ENCODE data around the gene TTLL8. TPM values are rescaled to one million over a fixed set of nuclear protein-coding genes. Genes with fewer than 3 reads are reported as not detected.

TTLL8 gene
- total and polyA plus RNA-seq, 4 donors, result not detected

DNA sequence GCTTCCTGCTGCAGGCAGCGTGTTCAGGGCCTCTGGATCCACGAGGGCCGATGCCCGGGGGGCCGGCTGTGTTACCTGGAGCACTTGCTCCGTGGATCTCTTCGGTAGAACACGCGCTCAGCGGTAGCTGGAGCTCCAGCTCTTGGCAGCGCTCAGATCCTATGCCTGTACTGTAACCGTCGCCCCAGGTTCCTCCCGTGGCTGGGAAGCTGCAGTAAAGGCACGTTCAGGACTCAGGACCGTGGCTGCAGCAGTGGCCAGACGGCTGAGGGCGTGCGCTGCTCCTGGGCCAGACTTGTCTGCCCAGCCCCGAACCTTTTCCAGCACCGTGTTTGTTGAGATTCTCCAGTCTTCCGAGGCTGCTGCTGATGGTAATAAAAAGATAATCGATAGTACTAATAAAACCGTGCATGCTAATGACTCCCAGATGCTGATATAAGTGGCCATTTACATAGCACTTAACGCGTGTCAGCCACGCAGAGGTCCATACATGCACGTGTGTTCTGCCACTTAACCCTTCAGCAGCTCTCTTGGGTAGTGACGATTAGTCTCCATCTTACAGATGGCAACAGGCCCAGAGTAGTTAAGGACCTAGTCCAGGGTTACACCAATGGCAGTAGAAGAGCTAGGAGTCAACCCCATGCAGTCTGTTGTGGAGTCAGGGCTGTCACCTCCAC lies 33.1 kb upstream of the TTLL8 start:
- no peak overlapping the region for H3K4me3 ChIP-seq (ENCODE audit: low read depth in 1 of 3, low read length in 3 of 3)
- H3K27ac ChIP-seq (ENCODE audit: low read depth in 1 of 2, low read length in 2 of 2), result no peak overlapping the region
- no peaks in the 10 kb centered on the region for H3K27me3 ChIP-seq (ENCODE audit: control insufficient read depth in 4 of 4, insufficient read depth in 4 of 4, low read length in 3 of 4)
- H3K4me1 ChIP-seq (ENCODE audit: control insufficient read depth in 4 of 4, insufficient read depth in 4 of 4, low read length in 3 of 4), result no peaks in the 10 kb centered on the region
- WGBS, result 85% methylated on average over 29 of the region's 29 CpGs
- no peak for TF ChIP-seq JUND (IDR thresholded peaks at IDR 0.05)
- TF ChIP-seq GABPA (IDR thresholded peaks at IDR 0.05 in 1 of 2, conservative IDR thresholded peaks at IDR 0.05 in 1 of 2), result no peak
- no peak for TF ChIP-seq FOXA1 (IDR thresholded peaks at IDR 0.05)
- TF ChIP-seq HNF4G (IDR thresholded peaks at IDR 0.05), result no peak
- no peak for TF ChIP-seq RAD21 (IDR thresholded peaks at IDR 0.05)
- TF ChIP-seq FOXA2 (IDR thresholded peaks at IDR 0.05), result no peak
- TF ChIP-seq, protein P1, sequence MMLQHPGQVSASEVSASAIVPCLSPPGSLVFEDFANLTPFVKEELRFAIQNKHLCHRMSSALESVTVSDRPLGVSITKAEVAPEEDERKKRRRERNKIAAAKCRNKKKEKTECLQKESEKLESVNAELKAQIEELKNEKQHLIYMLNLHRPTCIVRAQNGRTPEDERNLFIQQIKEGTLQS (IDR thresholded peaks at IDR 0.05), result no peak
- TF ChIP-seq SP1 (IDR thresholded peaks at IDR 0.05), result no peak
- TF ChIP-seq NR2F2 (IDR thresholded peaks at IDR 0.05), result no peak
- TF ChIP-seq, protein P2, sequence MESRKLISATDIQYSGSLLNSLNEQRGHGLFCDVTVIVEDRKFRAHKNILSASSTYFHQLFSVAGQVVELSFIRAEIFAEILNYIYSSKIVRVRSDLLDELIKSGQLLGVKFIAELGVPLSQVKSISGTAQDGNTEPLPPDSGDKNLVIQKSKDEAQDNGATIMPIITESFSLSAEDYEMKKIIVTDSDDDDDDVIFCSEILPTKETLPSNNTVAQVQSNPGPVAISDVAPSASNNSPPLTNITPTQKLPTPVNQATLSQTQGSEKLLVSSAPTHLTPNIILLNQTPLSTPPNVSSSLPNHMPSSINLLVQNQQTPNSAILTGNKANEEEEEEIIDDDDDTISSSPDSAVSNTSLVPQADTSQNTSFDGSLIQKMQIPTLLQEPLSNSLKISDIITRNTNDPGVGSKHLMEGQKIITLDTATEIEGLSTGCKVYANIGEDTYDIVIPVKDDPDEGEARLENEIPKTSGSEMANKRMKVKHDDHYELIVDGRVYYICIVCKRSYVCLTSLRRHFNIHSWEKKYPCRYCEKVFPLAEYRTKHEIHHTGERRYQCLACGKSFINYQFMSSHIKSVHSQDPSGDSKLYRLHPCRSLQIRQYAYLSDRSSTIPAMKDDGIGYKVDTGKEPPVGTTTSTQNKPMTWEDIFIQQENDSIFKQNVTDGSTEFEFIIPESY (IDR thresholded peaks at IDR 0.05), result no peak
- no peak for TF ChIP-seq RXRA (IDR thresholded peaks at IDR 0.05)
- no peak for TF ChIP-seq HNF4A (conservative IDR thresholded peaks at IDR 0.05)
- TF ChIP-seq, protein P3, sequence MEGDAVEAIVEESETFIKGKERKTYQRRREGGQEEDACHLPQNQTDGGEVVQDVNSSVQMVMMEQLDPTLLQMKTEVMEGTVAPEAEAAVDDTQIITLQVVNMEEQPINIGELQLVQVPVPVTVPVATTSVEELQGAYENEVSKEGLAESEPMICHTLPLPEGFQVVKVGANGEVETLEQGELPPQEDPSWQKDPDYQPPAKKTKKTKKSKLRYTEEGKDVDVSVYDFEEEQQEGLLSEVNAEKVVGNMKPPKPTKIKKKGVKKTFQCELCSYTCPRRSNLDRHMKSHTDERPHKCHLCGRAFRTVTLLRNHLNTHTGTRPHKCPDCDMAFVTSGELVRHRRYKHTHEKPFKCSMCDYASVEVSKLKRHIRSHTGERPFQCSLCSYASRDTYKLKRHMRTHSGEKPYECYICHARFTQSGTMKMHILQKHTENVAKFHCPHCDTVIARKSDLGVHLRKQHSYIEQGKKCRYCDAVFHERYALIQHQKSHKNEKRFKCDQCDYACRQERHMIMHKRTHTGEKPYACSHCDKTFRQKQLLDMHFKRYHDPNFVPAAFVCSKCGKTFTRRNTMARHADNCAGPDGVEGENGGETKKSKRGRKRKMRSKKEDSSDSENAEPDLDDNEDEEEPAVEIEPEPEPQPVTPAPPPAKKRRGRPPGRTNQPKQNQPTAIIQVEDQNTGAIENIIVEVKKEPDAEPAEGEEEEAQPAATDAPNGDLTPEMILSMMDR (IDR thresholded peaks at IDR 0.05; ENCODE audit: low read depth, low read length, missing input control), result no peak
- TF ChIP-seq EGR1 (IDR thresholded peaks at IDR 0.05; ENCODE audit: low read depth in 2 of 2), result no peak
- no peak overlapping the region for H3K9ac ChIP-seq (ENCODE audit: low read depth in 1 of 2, low read length in 2 of 2)
- no peaks in the 10 kb centered on the region for H3K9me3 ChIP-seq (ENCODE audit: control insufficient read depth in 4 of 4, low read length in 3 of 4)
- no peak for DNase-seq (ENCODE audit: low spot score)
- H3K36me3 ChIP-seq (ENCODE audit: control insufficient read depth in 4 of 4, insufficient read depth in 3 of 4, low read depth in 1 of 4, low read length in 3 of 4), result no peaks in the 10 kb centered on the region

DNA sequence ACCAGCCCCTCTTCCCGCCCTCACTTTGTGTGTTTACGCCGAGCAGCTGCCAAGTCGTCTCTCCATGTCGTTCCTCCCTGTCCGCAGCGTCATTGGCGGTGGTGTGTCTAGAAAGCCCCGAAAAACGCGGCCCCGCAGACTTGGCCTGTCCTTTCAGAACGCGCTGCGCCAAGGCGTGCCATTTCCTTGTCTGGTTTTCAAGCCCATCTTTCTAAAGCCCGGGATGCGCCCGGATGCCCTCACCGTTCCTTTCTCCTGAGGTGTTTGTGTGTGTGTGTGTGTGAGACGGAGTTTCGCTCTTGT lies 32.3 kb upstream of the TTLL8 start:
- no peaks in the 10 kb centered on the region for H3K4me1 ChIP-seq (ENCODE audit: control insufficient read depth in 4 of 4, insufficient read depth in 4 of 4, low read length in 3 of 4)
- no peak overlapping the region for H3K9ac ChIP-seq (ENCODE audit: low read depth in 1 of 2, low read length in 2 of 2)
- no peak overlapping the region for H3K4me3 ChIP-seq (ENCODE audit: low read depth in 1 of 3, low read length in 3 of 3)
- no peak overlapping the region for H3K27ac ChIP-seq (ENCODE audit: low read depth in 1 of 2, low read length in 2 of 2)
- TF ChIP-seq, protein P1 (IDR thresholded peaks at IDR 0.05), result no peak
- TF ChIP-seq HNF4A (conservative IDR thresholded peaks at IDR 0.05), result no peak
- no peak for TF ChIP-seq RAD21 (IDR thresholded peaks at IDR 0.05)
- TF ChIP-seq, protein P4, sequence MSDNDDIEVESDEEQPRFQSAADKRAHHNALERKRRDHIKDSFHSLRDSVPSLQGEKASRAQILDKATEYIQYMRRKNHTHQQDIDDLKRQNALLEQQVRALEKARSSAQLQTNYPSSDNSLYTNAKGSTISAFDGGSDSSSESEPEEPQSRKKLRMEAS (IDR thresholded peaks at IDR 0.05), result no peak
- no peak for TF ChIP-seq RXRA (IDR thresholded peaks at IDR 0.05)
- TF ChIP-seq, protein P5, sequence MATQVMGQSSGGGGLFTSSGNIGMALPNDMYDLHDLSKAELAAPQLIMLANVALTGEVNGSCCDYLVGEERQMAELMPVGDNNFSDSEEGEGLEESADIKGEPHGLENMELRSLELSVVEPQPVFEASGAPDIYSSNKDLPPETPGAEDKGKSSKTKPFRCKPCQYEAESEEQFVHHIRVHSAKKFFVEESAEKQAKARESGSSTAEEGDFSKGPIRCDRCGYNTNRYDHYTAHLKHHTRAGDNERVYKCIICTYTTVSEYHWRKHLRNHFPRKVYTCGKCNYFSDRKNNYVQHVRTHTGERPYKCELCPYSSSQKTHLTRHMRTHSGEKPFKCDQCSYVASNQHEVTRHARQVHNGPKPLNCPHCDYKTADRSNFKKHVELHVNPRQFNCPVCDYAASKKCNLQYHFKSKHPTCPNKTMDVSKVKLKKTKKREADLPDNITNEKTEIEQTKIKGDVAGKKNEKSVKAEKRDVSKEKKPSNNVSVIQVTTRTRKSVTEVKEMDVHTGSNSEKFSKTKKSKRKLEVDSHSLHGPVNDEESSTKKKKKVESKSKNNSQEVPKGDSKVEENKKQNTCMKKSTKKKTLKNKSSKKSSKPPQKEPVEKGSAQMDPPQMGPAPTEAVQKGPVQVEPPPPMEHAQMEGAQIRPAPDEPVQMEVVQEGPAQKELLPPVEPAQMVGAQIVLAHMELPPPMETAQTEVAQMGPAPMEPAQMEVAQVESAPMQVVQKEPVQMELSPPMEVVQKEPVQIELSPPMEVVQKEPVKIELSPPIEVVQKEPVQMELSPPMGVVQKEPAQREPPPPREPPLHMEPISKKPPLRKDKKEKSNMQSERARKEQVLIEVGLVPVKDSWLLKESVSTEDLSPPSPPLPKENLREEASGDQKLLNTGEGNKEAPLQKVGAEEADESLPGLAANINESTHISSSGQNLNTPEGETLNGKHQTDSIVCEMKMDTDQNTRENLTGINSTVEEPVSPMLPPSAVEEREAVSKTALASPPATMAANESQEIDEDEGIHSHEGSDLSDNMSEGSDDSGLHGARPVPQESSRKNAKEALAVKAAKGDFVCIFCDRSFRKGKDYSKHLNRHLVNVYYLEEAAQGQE (IDR thresholded peaks at IDR 0.05), result no peak
- TF ChIP-seq, protein P2 (IDR thresholded peaks at IDR 0.05), result no peak
- no peak for TF ChIP-seq YY1 (IDR thresholded peaks at IDR 0.05)
- TF ChIP-seq, protein P3 (IDR thresholded peaks at IDR 0.05; ENCODE audit: low read depth, low read length, missing input control), result no peak
- no peak for TF ChIP-seq JUND (IDR thresholded peaks at IDR 0.05)
- TF ChIP-seq FOXA1 (IDR thresholded peaks at IDR 0.05), result no peak
- no peak for TF ChIP-seq NR2F2 (IDR thresholded peaks at IDR 0.05)
- TF ChIP-seq GABPA (IDR thresholded peaks at IDR 0.05 in 1 of 2, conservative IDR thresholded peaks at IDR 0.05 in 1 of 2), result no peak
- no peak for TF ChIP-seq SP1 (IDR thresholded peaks at IDR 0.05)
- no peak for TF ChIP-seq TAF1 (conservative IDR thresholded peaks at IDR 0.05)
- no peaks in the 10 kb centered on the region for H3K36me3 ChIP-seq (ENCODE audit: control insufficient read depth in 4 of 4, insufficient read depth in 3 of 4, low read depth in 1 of 4, low read length in 3 of 4)
- 91% methylated on average over 22 of the region's 22 CpGs for WGBS
- no peak for DNase-seq (ENCODE audit: low spot score)
- H3K9me3 ChIP-seq (ENCODE audit: control insufficient read depth in 4 of 4, low read length in 3 of 4), result no peaks in the 10 kb centered on the region
- no peaks in the 10 kb centered on the region for H3K27me3 ChIP-seq (ENCODE audit: control insufficient read depth in 4 of 4, insufficient read depth in 4 of 4, low read length in 3 of 4)
